GM18498 (cell line): Measurements from ENCODE around the gene SYNJ2.

Experiments used
- ATAC-seq: cut with Tn5 transposase; IDR thresholded peaks from one replicate; pipeline ENCODE4 v1.9.1; 2021; ENCODE audit warnings: mild to moderate bottlenecking, moderate library complexity; ENCODE audit not compliant: unreplicated experiment

The SYNJ2 gene

DNA sequence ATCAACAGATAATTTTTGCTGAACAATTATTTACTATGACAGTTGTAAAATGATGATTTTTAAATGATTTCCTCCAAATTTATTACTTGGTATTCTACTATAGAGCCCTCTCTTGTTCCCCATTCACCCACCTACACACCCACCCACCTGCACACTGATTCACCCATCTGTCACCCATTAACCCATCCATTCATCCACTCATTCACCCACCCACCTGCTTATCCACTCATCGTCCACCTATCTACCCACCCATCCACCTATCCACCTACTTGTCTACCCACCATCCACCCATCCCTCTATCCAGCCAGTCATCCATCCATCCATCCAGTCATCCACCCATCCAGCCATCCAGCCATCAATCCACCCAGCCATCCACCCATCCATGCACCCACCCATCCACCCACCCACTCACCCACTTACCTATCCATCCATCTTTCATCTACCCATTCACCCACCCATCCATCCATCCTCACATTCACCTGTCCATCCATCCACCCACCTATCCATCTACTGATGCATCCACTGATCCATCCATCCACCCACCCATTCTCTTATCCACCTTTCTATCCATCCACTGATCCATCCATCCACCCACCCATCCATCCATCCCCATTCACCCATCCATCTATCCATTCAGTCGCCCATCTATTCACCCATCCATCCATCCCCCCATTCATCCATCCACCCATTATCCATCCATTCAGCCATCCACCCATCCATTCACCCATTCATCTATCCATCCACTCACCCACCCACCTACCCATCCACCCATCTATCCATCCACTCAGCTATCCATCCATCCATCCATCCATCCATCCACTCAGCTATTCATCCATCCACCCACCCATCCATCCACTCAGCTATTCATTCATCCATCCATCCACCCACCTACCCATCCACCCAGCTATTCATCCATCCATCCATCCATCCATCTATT lies 72.0 kb downstream of the SYNJ2 start:
- no peak for ATAC-seq

DNA sequence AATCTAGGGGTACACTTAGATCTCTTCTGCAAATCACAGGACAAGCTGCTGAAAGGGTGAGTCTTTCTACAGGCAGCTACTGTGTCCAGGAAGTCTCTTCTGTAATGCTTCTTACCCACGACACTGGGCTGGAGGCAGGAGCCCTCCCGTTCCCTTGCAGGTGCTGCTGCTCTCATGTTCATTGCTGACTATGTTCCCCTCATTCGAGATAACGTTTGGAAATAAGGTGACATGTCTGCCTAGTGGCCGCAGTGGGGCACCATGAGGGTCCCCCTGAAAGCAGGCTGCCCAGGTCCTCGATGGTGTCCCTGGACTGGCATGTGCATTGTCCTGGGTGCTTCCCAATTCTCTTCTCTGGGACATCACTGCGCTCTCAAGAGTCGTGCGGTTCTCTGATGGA lies 74.7 kb downstream of the SYNJ2 start:
- no peak for ATAC-seq

DNA sequence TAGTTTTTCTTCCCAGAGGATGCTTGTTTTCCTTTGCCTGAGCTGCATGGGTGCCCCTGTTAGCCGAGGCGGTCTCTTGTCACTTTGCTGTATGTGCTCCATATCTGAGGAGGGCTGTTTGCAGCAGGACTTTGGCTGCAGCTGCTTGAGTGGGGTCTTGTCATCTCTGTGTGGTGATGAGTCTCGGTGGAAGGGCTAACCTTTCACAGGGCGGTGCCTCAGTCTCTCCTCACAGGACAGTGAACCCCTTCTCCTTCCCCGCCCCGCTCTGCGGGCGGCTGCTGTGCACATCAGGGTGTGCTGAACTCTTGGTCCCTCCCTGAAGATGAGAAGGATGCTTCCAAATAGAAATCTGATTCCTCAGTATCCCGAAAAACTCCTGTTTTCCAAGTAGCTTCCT lies 75.1 kb downstream of the SYNJ2 start:
- ATAC-seq = no peak

GRCh38 chr6:158057213-158057987 lies 75.7 kb downstream of the SYNJ2 start:
- ATAC-seq = no peak

DNA sequence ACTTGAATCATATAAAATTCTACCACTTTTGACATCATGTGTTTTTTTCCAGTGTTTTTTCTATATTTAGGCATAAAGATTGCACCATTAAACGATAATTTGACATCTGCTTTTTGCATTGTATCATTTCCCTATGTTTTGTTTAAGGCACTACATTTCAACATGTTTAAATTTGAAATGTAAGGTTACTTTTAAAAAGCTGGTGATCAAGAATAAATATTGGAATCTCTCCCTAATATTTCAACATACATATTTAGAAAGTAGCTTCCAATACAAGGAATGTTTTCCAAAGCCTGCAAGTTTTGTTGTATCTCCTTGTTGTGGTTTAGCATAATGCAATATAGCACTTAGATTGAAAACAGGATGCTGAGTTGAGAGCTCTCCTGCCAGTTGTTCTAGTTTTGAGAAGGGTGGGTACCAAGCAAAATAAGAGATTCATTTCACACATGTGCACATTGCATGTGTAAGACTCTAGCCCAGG lies 76.5 kb downstream of the SYNJ2 start:
- no peak for ATAC-seq

DNA sequence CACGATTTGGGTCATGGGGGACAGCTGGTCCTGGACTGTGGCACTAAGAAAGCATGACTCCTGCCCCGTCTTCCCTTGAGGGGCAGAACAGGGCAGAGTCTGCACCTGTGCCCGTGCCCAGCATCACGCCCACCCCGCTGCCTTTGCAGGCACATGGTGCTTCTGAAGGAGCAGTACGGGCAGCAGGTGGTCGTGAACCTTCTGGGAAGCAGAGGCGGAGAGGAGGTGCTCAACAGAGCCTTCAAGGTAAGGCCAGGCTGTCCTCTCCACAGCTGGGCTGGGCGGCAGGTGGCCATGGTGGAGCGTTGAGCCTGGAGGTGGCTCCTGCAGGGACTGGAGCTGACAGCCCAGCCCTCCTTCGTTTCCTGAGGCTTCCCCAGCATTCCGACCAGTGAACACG lies 77.4 kb downstream of the SYNJ2 start:
- no peak for ATAC-seq

GRCh38 chr6:158060455-158061360 lies 79.0 kb downstream of the SYNJ2 start:
- no peak for ATAC-seq

GRCh38 chr6:158061361-158061708 lies 79.7 kb downstream of the SYNJ2 start:
- ATAC-seq = no peak

GRCh38 chr6:158061709-158062461 lies 80.2 kb downstream of the SYNJ2 start:
- ATAC-seq = no peak

GRCh38 chr6:158063736-158064135 lies 82.1 kb downstream of the SYNJ2 start:
- ATAC-seq = no peak

DNA sequence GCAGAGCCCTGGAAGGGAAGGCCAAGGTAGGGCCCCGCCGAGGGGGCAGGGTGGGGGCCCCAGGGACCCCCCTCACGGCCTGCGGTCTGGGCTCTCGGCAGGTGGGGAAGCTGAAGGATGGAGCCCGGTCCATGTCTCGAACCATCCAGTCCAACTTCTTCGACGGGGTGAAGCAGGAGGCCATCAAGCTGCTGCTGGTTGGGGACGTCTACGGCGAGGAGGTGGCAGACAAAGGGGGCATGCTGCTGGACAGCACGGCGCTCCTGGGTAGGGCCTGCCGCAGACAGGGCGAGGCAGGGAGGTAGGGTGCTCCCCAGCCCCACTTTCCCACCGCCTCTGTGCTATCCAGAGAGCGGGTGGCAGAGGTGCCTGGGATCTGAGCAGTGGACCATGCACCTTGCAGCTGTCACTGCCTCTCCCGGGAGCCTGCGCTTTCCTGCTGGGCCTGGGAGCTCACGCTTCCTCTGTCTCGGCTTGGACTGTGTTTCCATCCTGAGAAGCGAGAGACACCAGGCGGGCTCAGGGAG lies 83.1 kb downstream of the SYNJ2 start:
- ATAC-seq = no peak

DNA sequence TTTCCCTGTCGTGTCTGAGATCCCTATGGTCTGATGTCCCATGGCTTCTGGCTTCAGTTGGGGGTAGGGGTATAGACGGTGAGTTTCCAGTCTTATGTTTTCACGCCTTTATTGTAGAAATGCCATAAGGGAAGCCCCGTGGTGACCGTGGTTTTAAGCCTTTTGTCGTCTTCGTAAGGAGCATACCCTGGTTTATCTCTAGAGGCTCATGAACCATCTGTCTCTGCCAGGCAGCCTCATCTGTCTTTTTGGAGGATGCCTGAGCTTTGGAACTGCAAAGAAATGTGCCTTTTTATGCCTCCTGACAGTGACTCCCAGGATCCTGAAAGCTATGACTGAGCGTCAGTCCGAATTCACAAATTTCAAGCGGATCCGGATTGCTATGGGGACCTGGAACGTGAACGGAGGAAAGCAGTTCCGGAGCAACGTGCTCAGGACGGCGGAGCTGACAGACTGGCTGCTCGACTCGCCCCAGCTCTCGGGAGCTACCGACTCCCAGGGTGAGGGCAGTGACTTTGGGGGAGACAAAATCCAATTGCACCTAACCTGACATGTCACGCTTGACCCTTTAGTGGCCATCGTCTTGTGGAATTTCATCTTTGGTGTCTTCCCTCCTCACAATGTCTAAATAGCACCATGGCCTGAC lies 84.6 kb downstream of the SYNJ2 start:
- no peak for ATAC-seq

DNA sequence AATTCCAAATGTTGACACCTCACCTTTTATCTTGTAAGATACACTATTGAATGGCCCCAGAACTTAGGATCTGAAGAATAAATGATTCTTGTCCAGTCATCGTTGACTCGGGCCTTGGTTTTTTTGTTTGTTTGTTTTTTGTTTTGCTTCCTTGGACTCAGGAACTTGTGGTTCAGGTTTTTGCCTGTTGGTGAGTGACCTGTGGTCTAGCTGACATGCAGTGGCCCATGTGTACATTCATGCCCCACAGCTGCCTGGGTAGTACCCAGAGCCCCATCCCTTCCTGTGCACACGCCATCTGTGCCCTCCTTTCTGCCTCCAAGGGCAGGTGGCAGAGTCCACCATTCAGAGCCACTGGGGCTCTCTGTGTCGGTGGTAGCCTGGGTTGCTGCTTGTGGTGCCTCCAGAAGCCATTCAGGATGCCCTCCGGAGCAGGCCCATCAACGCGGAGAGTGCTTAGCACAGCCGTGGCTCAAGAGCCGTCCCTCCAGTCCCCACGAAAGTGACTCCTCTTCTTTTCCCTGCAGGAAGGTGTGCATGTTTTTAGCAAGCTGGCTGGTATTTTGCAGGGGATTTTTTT lies 85.9 kb downstream of the SYNJ2 start:
- no peak for ATAC-seq

DNA sequence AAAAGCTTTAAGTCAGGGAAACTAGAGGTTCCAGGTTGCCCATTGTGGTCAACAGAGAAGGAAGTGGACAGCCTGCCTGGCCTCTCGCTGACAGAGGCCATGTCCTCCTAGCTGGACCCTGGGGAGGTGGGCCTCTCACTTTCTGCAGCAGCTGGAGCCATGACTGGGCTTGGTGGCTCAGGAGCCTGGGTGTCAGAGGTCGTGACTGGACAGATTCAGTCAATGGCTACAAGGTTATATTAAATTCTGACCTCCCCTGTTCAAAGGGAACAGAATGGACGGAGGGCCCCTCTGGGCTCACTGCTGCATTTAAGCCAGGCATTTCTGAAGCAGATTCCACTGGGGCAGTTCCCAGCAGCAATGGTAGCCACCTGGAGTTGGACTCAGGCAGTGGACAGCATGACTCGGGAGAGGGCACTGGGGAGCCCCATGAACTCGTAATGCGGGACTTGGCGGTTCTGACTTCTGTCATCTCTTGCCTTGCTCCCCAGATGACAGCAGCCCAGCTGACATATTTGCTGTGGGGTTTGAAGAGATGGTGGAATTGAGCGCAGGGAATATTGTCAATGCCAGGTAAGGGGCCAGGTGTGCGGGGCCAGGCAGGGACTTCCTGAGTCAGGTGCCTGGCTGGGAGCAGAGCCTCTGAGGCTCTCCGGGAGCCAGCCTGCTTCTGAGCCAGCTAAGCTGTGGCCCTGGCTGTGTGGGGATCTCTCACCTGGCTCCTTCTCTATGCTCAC lies 86.7 kb downstream of the SYNJ2 start:
- no peak for ATAC-seq

DNA sequence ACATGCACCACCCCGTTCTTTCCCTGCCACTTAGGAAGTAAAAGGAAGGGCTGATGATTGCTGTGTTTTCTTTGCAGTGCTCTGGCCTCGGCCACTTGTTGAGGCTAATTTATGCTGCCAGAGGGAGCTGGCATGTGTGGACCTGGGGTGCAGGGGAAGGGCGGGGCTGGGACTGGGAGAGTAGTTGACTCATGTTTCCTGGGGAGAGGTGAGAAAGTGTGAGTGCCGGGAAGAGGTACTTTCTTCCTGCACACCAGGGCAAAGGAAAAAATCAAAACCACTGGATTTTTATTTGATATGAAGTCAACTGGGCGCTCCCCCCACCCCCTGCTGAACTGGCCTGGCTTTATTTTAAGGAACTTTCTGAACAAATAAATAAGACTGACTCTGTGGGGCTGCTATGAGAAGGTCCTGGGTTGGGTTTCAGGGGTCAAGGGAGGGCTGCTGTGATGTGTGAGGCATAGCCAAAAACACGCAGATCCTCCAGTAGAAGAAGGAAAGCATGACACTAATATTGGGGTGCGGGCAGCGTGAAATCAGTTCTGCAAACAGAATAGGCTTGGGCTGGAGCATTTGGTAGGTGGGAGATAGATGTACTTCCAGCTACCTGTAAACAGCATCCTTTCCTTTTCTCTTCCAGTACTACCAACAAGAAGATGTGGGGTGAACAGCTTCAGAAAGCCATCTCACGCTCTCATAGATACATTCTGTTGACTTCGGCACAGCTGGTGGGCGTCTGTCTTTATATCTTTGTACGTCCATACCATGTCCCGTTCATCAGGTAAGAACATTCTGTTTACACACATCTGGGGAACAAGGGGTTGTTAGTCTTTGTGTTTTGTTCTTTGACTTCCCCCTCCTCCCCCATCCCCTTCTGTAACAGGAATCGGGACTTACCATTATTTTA lies 87.5 kb downstream of the SYNJ2 start:
- no peak for ATAC-seq

- no peak for ATAC-seq
Measured at GRCh38 chr6:158069800-158070195, 88.1 kb downstream of the SYNJ2 start.

- ATAC-seq = no peak
Measured at GRCh38 chr6:158070513-158070912, 88.8 kb downstream of the SYNJ2 start.
